SK-N-SH (cell line): ENCODE measurements around the gene RASGRF2. TPM values are rescaled to one million over a fixed set of nuclear protein-coding genes. Genes with fewer than 3 reads are reported as not detected.
A peak's percentile ranks its signal among the peaks of the same experiment; 100 is the strongest.

Source experiments
- CTCF ChIA-PET: fragments of 300-600, 350-600 bp; formaldehyde crosslinking; extraction: SDS; loops from one replicate; lab custom pipeline; 2021; lab: Yijun Ruan, JAX
- POLR2A ChIA-PET: fragments of 350-600 bp; sonication (Branson Sonifier 250); formaldehyde crosslinking; extraction: SDS; loops from one replicate; lab custom pipeline; 2020; ENCODE audit warnings: antibody characterized with exemption, inconsistent platforms; lab: Yijun Ruan, JAX
- DNase-seq: peaks from one replicate; pipeline ENCODE4 v3.0.0; 2012
- H2AFZ ChIP-seq: fragments of 200-600 bp; sonication (generic); 2 replicates; pipeline ENCODE4 v1.8.1; 2016; ENCODE audit warnings: antibody characterized with exemption, mild to moderate bottlenecking, low read depth
- H3F3A ChIP-seq: fragments of 200-600 bp; sonication (generic); replicated peaks from 2 replicates; pipeline ENCODE3; 2016; ENCODE audit warnings: antibody characterized with exemption, mild to moderate bottlenecking; ENCODE audit not compliant: insufficient read depth
- H3K27ac ChIP-seq, 2 experiments: fragments of 200-500 bp in 1 of 2; fragments of 200-600 bp in 1 of 2; sonication (Bioruptor generic) in 1 of 2; sonication (generic), shearing (Covaris generic) in 1 of 2; 2 replicates each; pipeline versions ENCODE4 v1.5.1 to v1.6.1; 2014 to 2016; ENCODE audit warnings: low read depth in 2 of 2, inconsistent platforms in 1 of 2, low read length in 1 of 2, mild to moderate bottlenecking in 1 of 2, mixed read lengths in 1 of 2
- H3K27me3 ChIP-seq: fragments of 200-600 bp; sonication (generic), shearing (Covaris generic); 2 replicates; pipeline ENCODE4 v1.6.1; 2016; ENCODE audit warnings: mixed run types; ENCODE audit not compliant: insufficient read depth
- H3K36me3 ChIP-seq, 2 experiments: fragments of 200-500 bp in 1 of 2; fragments of 200-600 bp in 1 of 2; sonication (Bioruptor generic) in 1 of 2; sonication (generic) in 1 of 2; replicated peaks in 1 of 2; 2 replicates each; pipeline versions ENCODE3 to v1.5.1; 2014 to 2016; ENCODE audit warnings: low read length in 1 of 2, mild to moderate bottlenecking in 1 of 2; ENCODE audit not compliant: insufficient read depth in 2 of 2, control insufficient read depth in 1 of 2
- H3K4me1 ChIP-seq, 2 experiments: fragments of 200-500 bp in 1 of 2; fragments of 200-600 bp in 1 of 2; sonication (Bioruptor generic) in 1 of 2; sonication (generic), shearing (Covaris generic) in 1 of 2; 2 replicates each; pipeline versions ENCODE4 v1.5.1 to v1.6.1; 2014 to 2016; ENCODE audit warnings: low read depth in 1 of 2, low read length in 1 of 2, mixed run types in 1 of 2; ENCODE audit not compliant: insufficient read depth in 2 of 2, control insufficient read depth in 1 of 2
- H3K4me2 ChIP-seq: fragments of 200-600 bp; sonication (generic), shearing (Covaris generic); 2 replicates; pipeline ENCODE4 v1.6.1; 2017; ENCODE audit warnings: mixed run types
- H3K4me3 ChIP-seq, 2 experiments: fragments of 200-500 bp in 1 of 2; fragments of 200-600 bp in 1 of 2; sonication (Bioruptor generic) in 1 of 2; sonication (generic), shearing (Covaris generic) in 1 of 2; 2 replicates each; pipeline versions ENCODE4 v1.5.1 to v1.8.1; 2014 to 2016; ENCODE audit warnings: low read depth in 2 of 2, inconsistent platforms in 1 of 2, low read length in 1 of 2, mild to moderate bottlenecking in 1 of 2, mixed read lengths in 1 of 2, moderate library complexity in 1 of 2
- H3K79me2 ChIP-seq: fragments of 200-600 bp; sonication (generic); 2 replicates; pipeline ENCODE4 v1.8.1; 2017; ENCODE audit warnings: mild to moderate bottlenecking; ENCODE audit not compliant: insufficient read depth
- H3K9ac ChIP-seq: fragments of 200-600 bp; sonication (generic); 2 replicates; pipeline ENCODE4 v1.6.1; 2017; ENCODE audit warnings: mixed run types
- H3K9me2 ChIP-seq: fragments of 200-600 bp; sonication (generic); 2 replicates; pipeline ENCODE4 v1.6.1; 2017; ENCODE audit warnings: mixed run types
- H3K9me3 ChIP-seq: fragments of 200-600 bp; sonication (generic); 2 replicates; pipeline ENCODE4 v1.6.1; 2017; ENCODE audit warnings: mixed run types, mild to moderate bottlenecking, moderate library complexity
- H4K20me1 ChIP-seq: fragments of 200-600 bp; sonication (generic); 2 replicates; pipeline ENCODE4 v1.6.1; 2017; ENCODE audit warnings: mild to moderate bottlenecking, mixed run types; ENCODE audit not compliant: insufficient read depth
- CTCF ChIP-seq: fragments of 200-600 bp; sonication (generic); IDR thresholded peaks from 2 replicates; pipeline ENCODE4 v1.6.1; 2017; ENCODE audit warnings: antibody characterized with exemption, mild to moderate bottlenecking, moderate library complexity
- ELF1 ChIP-seq: IDR thresholded peaks from 2 replicates; pipeline ENCODE4 v1.4.0; 2012
- EP300 ChIP-seq, 2 experiments: IDR thresholded peaks; 2 replicates each; pipeline versions ENCODE4 v1.4.0 to v1.6.1; 2012; ENCODE audit warnings: borderline replicate concordance in 1 of 2, low read depth in 1 of 2, low read length in 1 of 2
- EZH2phosphoT487 ChIP-seq: fragments of 200-600 bp; sonication (generic); IDR thresholded peaks from 2 replicates; pipeline ENCODE4 v1.6.1; 2017; ENCODE audit warnings: low read depth, mixed run types, mild to moderate bottlenecking, antibody characterized with exemption, moderate library complexity, borderline replicate concordance
- GABPA ChIP-seq: IDR thresholded peaks from 2 replicates; pipeline ENCODE4 v1.4.0; 2012; ENCODE audit warnings: low read depth, mild to moderate bottlenecking
- JUND ChIP-seq: IDR thresholded peaks from 2 replicates; pipeline ENCODE4 v1.4.0; 2012
- MXI1 ChIP-seq: IDR thresholded peaks from 2 replicates; pipeline ENCODE4 v1.6.1; 2012; ENCODE audit warnings: mild to moderate bottlenecking, low read depth, low read length, improper control_type of control experiment
- NRF1 ChIP-seq: IDR thresholded peaks from 2 replicates; pipeline ENCODE4 v1.6.1; 2012; ENCODE audit warnings: low read depth, mild to moderate bottlenecking, low read length
- RFX5 ChIP-seq: IDR thresholded peaks from 2 replicates; pipeline ENCODE4 v1.6.1; 2012; ENCODE audit warnings: mild to moderate bottlenecking, improper control_type of control experiment, low read length
- YY1 ChIP-seq: IDR thresholded peaks from 2 replicates; pipeline ENCODE4 v1.4.0; 2012; ENCODE audit warnings: low read depth, mild to moderate bottlenecking
- WGBS: methylation state at CpG from one replicate; pipeline ENCODE4 v1.1.6; 2017; ENCODE audit warnings: low lambda C conversion rate; 5-methylcytosine and 5-hydroxymethylcytosine counted together
- polyA plus RNA-seq, 3 experiments: library from polyadenylated mRNA; depleted of rRNA; stranded (reverse); fragments of >200 nt; gene quantifications; 2 replicates each; pipeline ENCODE4 v1.2.3, GENCODE V29; 2012

Gene RASGRF2
- polyA plus RNA-seq, 1 of the 3 experiments (the other 2 are of a cell fraction) = under 0.01 TPM

- H3K4me1 ChIP-seq = peaks cover 0 to 44% of the 10 kb centered on the region in 2 experiments; a peak in 2 of 4 replicates
- H3K4me2 ChIP-seq = no peak overlapping the region
- CTCF ChIA-PET = interaction anchor here (7.4 kb wide), 1 partner anchor 15 kb away, joined by 58 read pairs; no protein-coding TSS in a partner anchor
- no peaks in the 10 kb centered on the region for H3K9me3 ChIP-seq
- no peaks in the 10 kb centered on the region for H3K27me3 ChIP-seq
- no peaks in the 10 kb centered on the region for H3F3A ChIP-seq
- H3K9ac ChIP-seq = no peak overlapping the region
- TF ChIP-seq GABPA (no peak), ELF1 (no peak)
- H3K27ac ChIP-seq = no peak overlapping the region; a peak in 1 of 4 replicates
- no peaks in the 10 kb centered on the region for H3K36me3 ChIP-seq
- no peaks in the 10 kb centered on the region for H3K9me2 ChIP-seq
- POLR2A ChIA-PET = no interaction called here
- no peak for DNase-seq
- H2AFZ ChIP-seq = no peak overlapping the region
- H3K4me3 ChIP-seq = no peak overlapping the region
- no peaks in the 10 kb centered on the region for H4K20me1 ChIP-seq
- WGBS = 80% methylated on average over 14 of the region's 14 CpGs
- no peaks in the 10 kb centered on the region for H3K79me2 ChIP-seq
Observed at GRCh38 chr5:81179959-81180358, 219.8 kb downstream of the RASGRF2 start.

- 51% methylated on average over 5 of the region's 5 CpGs for WGBS
- no peak for DNase-seq
- Histone ChIP-seq H3K4me1 (peaks cover 0 to 50% of the 10 kb centered on the region in 2 experiments; a peak in 2 of 4 replicates), H3F3A (no peaks in the 10 kb centered on the region), H3K9me3 (no peaks in the 10 kb centered on the region), H2AFZ (no peak overlapping the region), H3K79me2 (no peaks in the 10 kb centered on the region), H3K4me2 (no peak overlapping the region), H4K20me1 (no peaks in the 10 kb centered on the region), H3K27ac (peak overlapping the region in 1 of 2 experiments; percentile 62; a peak in 2 of 4 replicates), H3K9ac (no peak overlapping the region), H3K27me3 (no peaks in the 10 kb centered on the region), H3K4me3 (no peak overlapping the region), H3K36me3 (no peaks in the 10 kb centered on the region), H3K9me2 (no peaks in the 10 kb centered on the region)
- ChIA-PET CTCF (interaction anchor here (0.8 to 7.4 kb wide), 3 partner anchors 14 to 509 kb away, joined by 3 to 58 read pairs (median 5); no protein-coding TSS in a partner anchor), POLR2A (no interaction called here)
- TF ChIP-seq JUND (no peak), NRF1 (no peak), EZH2phosphoT487 (no peak), CTCF (no peak), EP300 (IDR thresholded peaks at IDR 0.05; ENCODE audit: borderline replicate concordance in 1 of 2, low read depth in 1 of 2, low read length in 1 of 2) (no peak), MXI1 (no peak), YY1 (no peak), RFX5 (no peak)
Observed at GRCh38 chr5:81180780-81181460, 220.8 kb downstream of the RASGRF2 start.
